SJSA1 (cell line): ENCODE measurements around the gene BPTF. TPM values are rescaled to one million over a fixed set of nuclear protein-coding genes. Genes with fewer than 3 reads are reported as not detected.
"Not testable (repeated sequence)": the region's sequence is repeated elsewhere in the genome, so short reads cannot be mapped to it uniquely, and the experiment has no call there.

ENCODE experiments used
- DNase-seq, 2 experiments: peaks; one replicate each; pipeline ENCODE4 v3.0.0-alpha.2; 2015 to 2020; ENCODE audit warnings: low spot score in 2 of 2, low read depth in 1 of 2
- H3K27ac ChIP-seq: fragments of 250-450 bp; sonication (Bioruptor Pico); 2 replicates; pipeline ENCODE4 v1.5.1; 2020; ENCODE audit warnings: mild to moderate bottlenecking, moderate library complexity
- H3K27me3 ChIP-seq: fragments of 250-450 bp; sonication (Bioruptor Pico); replicated peaks from 2 replicates; pipeline ENCODE4 v1.5.1; 2020; ENCODE audit warnings: mild to moderate bottlenecking, moderate library complexity
- H3K36me3 ChIP-seq: fragments of 250-450 bp; sonication (Bioruptor Pico); 2 replicates; pipeline ENCODE4 v1.5.1; 2020; ENCODE audit warnings: mild to moderate bottlenecking
- H3K4me1 ChIP-seq: fragments of 250-450 bp; sonication (Bioruptor Pico); replicated peaks from 2 replicates; pipeline ENCODE4 v1.6.1; 2021; ENCODE audit warnings: mild to moderate bottlenecking
- H3K4me3 ChIP-seq: fragments of 250-450 bp; sonication (Bioruptor Pico); 2 replicates; pipeline ENCODE4 v1.5.1; 2020; ENCODE audit warnings: mild to moderate bottlenecking
- H3K9me3 ChIP-seq: fragments of 250-450 bp; sonication (Bioruptor Pico); replicated peaks from 2 replicates; pipeline ENCODE4 v1.5.1; 2020; ENCODE audit warnings: mild to moderate bottlenecking
- total RNA-seq: library from RNA; depleted of rRNA; stranded (reverse); fragments of >200 nt; shearing (Covaris generic); gene quantifications from 2 replicates; pipeline ENCODE4 v1.2.3, GENCODE V29; 2014

Gene BPTF
- total RNA-seq, 1 experiment from 2014 or later: 40.9 TPM

GRCh38 chr17:67980883-67981282 is 155.6 kb downstream of the BPTF start:
- not testable (repeated sequence) for H3K9me3 ChIP-seq, H3K27me3 ChIP-seq, H3K27ac ChIP-seq, H3K4me1 ChIP-seq, DNase-seq, H3K4me3 ChIP-seq
- peaks cover 14% of the 10 kb centered on the region for H3K36me3 ChIP-seq

- DNase-seq: no peak
Observed at GRCh38 chr17:67982034-67982640, 156.8 kb downstream of the BPTF start.

GRCh38 chr17:67982686-67983382 is 157.5 kb downstream of the BPTF start:
- Histone ChIP-seq H3K27ac (no peak overlapping the region), H3K27me3 (no peaks in the 10 kb centered on the region), H3K4me1 (peaks cover 8% of the 10 kb centered on the region), H3K36me3 (peaks cover 7% of the 10 kb centered on the region; the same call in 1 of the 2 replicates), H3K4me3 (no peak overlapping the region), H3K9me3 (no peaks in the 10 kb centered on the region)
- DNase-seq: no peak

More at GRCh38 chr17:67982034-67982640, 156.8 kb downstream of the BPTF start:
- H3K27ac ChIP-seq: no peak overlapping the region
- H3K36me3 ChIP-seq: peaks cover 8% of the 10 kb centered on the region; the same call in 1 of the 2 replicates
- H3K27me3 ChIP-seq: no peaks in the 10 kb centered on the region
- H3K9me3 ChIP-seq: no peaks in the 10 kb centered on the region
- H3K4me3 ChIP-seq: no peak overlapping the region
- H3K4me1 ChIP-seq: peaks cover 8% of the 10 kb centered on the region

GRCh38 chr17:67983383-67983688 is 158.0 kb downstream of the BPTF start:
- Histone ChIP-seq H3K27ac (no peak overlapping the region), H3K4me1 (peaks cover 6% of the 10 kb centered on the region), H3K36me3 (peaks cover 7% of the 10 kb centered on the region; the same call in 1 of the 2 replicates), H3K9me3 (no peaks in the 10 kb centered on the region), H3K4me3 (no peak overlapping the region), H3K27me3 (no peaks in the 10 kb centered on the region)
- DNase-seq: no peak

- no peak for DNase-seq
- no peaks in the 10 kb centered on the region for H3K9me3 ChIP-seq
- peaks cover 6% of the 10 kb centered on the region for H3K36me3 ChIP-seq
- no peak overlapping the region for H3K27ac ChIP-seq
- peaks cover 28% of the 10 kb centered on the region for H3K4me1 ChIP-seq
- H3K27me3 ChIP-seq: peaks cover 11% of the 10 kb centered on the region
- no peak overlapping the region for H3K4me3 ChIP-seq
Observed at GRCh38 chr17:67990909-67991308, 165.6 kb downstream of the BPTF start.

- Histone ChIP-seq H3K27me3 (peaks cover 11% of the 10 kb centered on the region), H3K4me1 (peaks cover 28% of the 10 kb centered on the region), H3K4me3 (peak overlapping the region; percentile 90), H3K27ac (peak overlapping the region; percentile 63), H3K9me3 (no peaks in the 10 kb centered on the region), H3K36me3 (peaks cover 6% of the 10 kb centered on the region)
- DNase-seq: no peak
Observed at GRCh38 chr17:67992548-67993152, 167.3 kb downstream of the BPTF start.

- Histone ChIP-seq H3K4me1 (peaks cover 28% of the 10 kb centered on the region), H3K4me3 (peak overlapping the region; percentile 90), H3K9me3 (no peaks in the 10 kb centered on the region), H3K27ac (peak overlapping the region; percentile 63), H3K27me3 (peaks cover 11% of the 10 kb centered on the region), H3K36me3 (peaks cover 6% of the 10 kb centered on the region)
- peak; percentile 83 to 86 for DNase-seq
Observed at GRCh38 chr17:67993153-67993997, 168.1 kb downstream of the BPTF start.

GRCh38 chr17:67993998-67994361 is 168.7 kb downstream of the BPTF start:
- H3K9me3 ChIP-seq: no peaks in the 10 kb centered on the region
- no peak for DNase-seq
- H3K4me3 ChIP-seq: peak overlapping the region; percentile 90
- peaks cover 28% of the 10 kb centered on the region for H3K4me1 ChIP-seq
- H3K27ac ChIP-seq: peak overlapping the region; percentile 58
- peaks cover 11% of the 10 kb centered on the region for H3K27me3 ChIP-seq
- H3K36me3 ChIP-seq: peaks cover 6% of the 10 kb centered on the region

- H3K36me3 ChIP-seq: peaks cover 6% of the 10 kb centered on the region
Observed at GRCh38 chr17:67994817-67995569, 169.7 kb downstream of the BPTF start.

GRCh38 chr17:67995570-67996263 is 170.4 kb downstream of the BPTF start:
- H3K27ac ChIP-seq: no peak overlapping the region
- no peaks in the 10 kb centered on the region for H3K9me3 ChIP-seq
- peaks cover 28% of the 10 kb centered on the region for H3K4me1 ChIP-seq
- H3K36me3 ChIP-seq: peaks cover 6% of the 10 kb centered on the region
- DNase-seq: peak in 1 of 2 experiments; percentile 18
- H3K27me3 ChIP-seq: peaks cover 11% of the 10 kb centered on the region
- H3K4me3 ChIP-seq: peak overlapping the region; percentile 34

More at GRCh38 chr17:67994817-67995569, 169.7 kb downstream of the BPTF start:
- peak; percentile 24 to 37 for DNase-seq
- peaks cover 28% of the 10 kb centered on the region for H3K4me1 ChIP-seq
- H3K27me3 ChIP-seq: peaks cover 11% of the 10 kb centered on the region
- no peak overlapping the region for H3K27ac ChIP-seq
- H3K9me3 ChIP-seq: no peaks in the 10 kb centered on the region
- H3K4me3 ChIP-seq: peak overlapping the region; percentile 34

GRCh38 chr17:67996301-67997171 is 171.2 kb downstream of the BPTF start, which contains the start of gene C17orf58:
Gene C17orf58, minus strand, starts transcription at chr17:67996469. Its CDS starts 271 bp downstream, at chr17:67996198.
- H3K27me3 ChIP-seq: peaks cover 11% of the 10 kb centered on the region
- not testable (repeated sequence) for H3K36me3 ChIP-seq, H3K9me3 ChIP-seq, H3K27ac ChIP-seq
- H3K4me1 ChIP-seq: peaks cover 28% of the 10 kb centered on the region
- H3K4me3 ChIP-seq: peak within 1 kb of the TSS; percentile 34
- peak in 1 of 2 experiments; percentile 10 for DNase-seq

GRCh38 chr17:67998466-67998865 is 173.2 kb downstream of the BPTF start:
- H3K9me3 ChIP-seq: no peaks in the 10 kb centered on the region
- DNase-seq: no peak
- peaks cover 11% of the 10 kb centered on the region for H3K27me3 ChIP-seq
- no peak overlapping the region for H3K4me3 ChIP-seq
- no peak overlapping the region for H3K27ac ChIP-seq
- peaks cover 21% of the 10 kb centered on the region for H3K4me1 ChIP-seq
- 0 out of 2 replicates have a peak, but pooled peaks cover 2% of the 10 kb centered on the region for H3K36me3 ChIP-seq
